ES-I3 (cell line): ENCODE measurements around the gene NTRK2.

Experiments used
- H3K36me3 ChIP-seq: 2 replicates; pipeline ENCODE4 v1.6.1; 2013; ENCODE audit warnings: mild to moderate bottlenecking, low read length, control low read depth, moderate library complexity; ENCODE audit not compliant: insufficient read depth
- H3K4me1 ChIP-seq: 2 replicates; pipeline ENCODE4 v1.6.1; 2013; ENCODE audit warnings: mild to moderate bottlenecking, control low read depth, low read length; ENCODE audit not compliant: insufficient read depth
- H3K9ac ChIP-seq: 2 replicates; pipeline ENCODE4 v1.6.1; 2013; ENCODE audit warnings: low read depth, mild to moderate bottlenecking, low read length, moderate library complexity
- H3K9me3 ChIP-seq: 2 replicates; pipeline ENCODE4 v1.6.1; 2013; ENCODE audit warnings: mild to moderate bottlenecking, low read length, moderate library complexity; ENCODE audit not compliant: control insufficient read depth, insufficient read depth

NTRK2 gene

GRCh38 chr9:84670138-84671041 is 861 bp downstream of the NTRK2 start:
- H3K36me3 ChIP-seq, result no peaks in the 10 kb centered on the region
- peak overlapping the region; percentile 57; the same call in 1 of the 2 replicates for H3K9ac ChIP-seq

GRCh38 chr9:84671586-84672521 is 2.3 kb downstream of the NTRK2 start:
- no peaks in the 10 kb centered on the region for H3K36me3 ChIP-seq
- H3K9ac ChIP-seq, result no peak overlapping the region
- no peaks in the 10 kb centered on the region for H3K9me3 ChIP-seq
- H3K4me1 ChIP-seq, result no peaks in the 10 kb centered on the region

More at GRCh38 chr9:84670138-84671041, 861 bp downstream of the NTRK2 start:
- Histone ChIP-seq H3K4me1 (no peaks in the 10 kb centered on the region), H3K9me3 (no peaks in the 10 kb centered on the region)

GRCh38 chr9:84673806-84674205 is 4.3 kb downstream of the NTRK2 start:
- Histone ChIP-seq H3K9ac (no peak overlapping the region), H3K9me3 (no peaks in the 10 kb centered on the region), H3K4me1 (no peaks in the 10 kb centered on the region), H3K36me3 (no peaks in the 10 kb centered on the region)

GRCh38 chr9:84677080-84677479 is 7.6 kb downstream of the NTRK2 start:
- Histone ChIP-seq H3K9ac (no peak overlapping the region), H3K36me3 (no peaks in the 10 kb centered on the region), H3K9me3 (no peaks in the 10 kb centered on the region), H3K4me1 (no peaks in the 10 kb centered on the region)

GRCh38 chr9:84679571-84679970 is 10.0 kb downstream of the NTRK2 start:
- no peaks in the 10 kb centered on the region for H3K36me3 ChIP-seq
- no peak overlapping the region for H3K9ac ChIP-seq
- H3K4me1 ChIP-seq, result no peaks in the 10 kb centered on the region
- no peaks in the 10 kb centered on the region for H3K9me3 ChIP-seq

GRCh38 chr9:84681516-84682285 is 12.2 kb downstream of the NTRK2 start:
- no peaks in the 10 kb centered on the region for H3K9me3 ChIP-seq
- H3K4me1 ChIP-seq, result no peaks in the 10 kb centered on the region
- H3K36me3 ChIP-seq, result no peaks in the 10 kb centered on the region
- no peak overlapping the region for H3K9ac ChIP-seq

- Histone ChIP-seq H3K9me3 (no peaks in the 10 kb centered on the region), H3K9ac (no peak overlapping the region), H3K36me3 (no peaks in the 10 kb centered on the region), H3K4me1 (no peaks in the 10 kb centered on the region)
Measured at GRCh38 chr9:84686068-84686467, 16.5 kb downstream of the NTRK2 start.

- no peaks in the 10 kb centered on the region for H3K9me3 ChIP-seq
- no peaks in the 10 kb centered on the region for H3K36me3 ChIP-seq
- H3K4me1 ChIP-seq, result no peaks in the 10 kb centered on the region
- no peak overlapping the region for H3K9ac ChIP-seq
Measured at GRCh38 chr9:84688956-84689355, 19.4 kb downstream of the NTRK2 start.

- H3K4me1 ChIP-seq, result no peaks in the 10 kb centered on the region
- no peak overlapping the region for H3K9ac ChIP-seq
- no peaks in the 10 kb centered on the region for H3K36me3 ChIP-seq
- no peaks in the 10 kb centered on the region for H3K9me3 ChIP-seq
Measured at GRCh38 chr9:84691634-84692033, 22.1 kb downstream of the NTRK2 start.

GRCh38 chr9:84694248-84694647 is 24.7 kb downstream of the NTRK2 start:
- H3K9me3 ChIP-seq, result 0 out of 2 replicates have a peak, but pooled peaks cover 2% of the 10 kb centered on the region
- H3K4me1 ChIP-seq, result no peaks in the 10 kb centered on the region; the same call in 1 of the 2 replicates
- no peaks in the 10 kb centered on the region for H3K36me3 ChIP-seq
- no peak overlapping the region for H3K9ac ChIP-seq

- no peaks in the 10 kb centered on the region; the same call in 1 of the 2 replicates for H3K4me1 ChIP-seq
- no peak overlapping the region for H3K9ac ChIP-seq
- H3K36me3 ChIP-seq, result no peaks in the 10 kb centered on the region
- 0 out of 2 replicates have a peak, but pooled peaks cover 2% of the 10 kb centered on the region for H3K9me3 ChIP-seq
Measured at GRCh38 chr9:84697042-84697441, 27.5 kb downstream of the NTRK2 start.

- Histone ChIP-seq H3K9ac (no peak overlapping the region), H3K36me3 (no peaks in the 10 kb centered on the region), H3K4me1 (no peaks in the 10 kb centered on the region; the same call in 1 of the 2 replicates), H3K9me3 (0 out of 2 replicates have a peak, but pooled peaks cover 2% of the 10 kb centered on the region)
Measured at GRCh38 chr9:84697509-84698114, 28.1 kb downstream of the NTRK2 start.

GRCh38 chr9:84698323-84698722 is 28.8 kb downstream of the NTRK2 start:
- Histone ChIP-seq H3K9me3 (0 out of 2 replicates have a peak, but pooled peaks cover 2% of the 10 kb centered on the region), H3K36me3 (no peaks in the 10 kb centered on the region), H3K9ac (no peak overlapping the region), H3K4me1 (no peaks in the 10 kb centered on the region; the same call in 1 of the 2 replicates)
